OCI-LY7 (cell line): ENCODE results near the gene PRPF40B.

Source experiments
- EZH2phosphoT487 ChIP-seq: fragments of 200-600 bp; sonication (generic); IDR thresholded peaks from 2 replicates; pipeline ENCODE4 v1.6.1; 2018; ENCODE audit warnings: low read depth, borderline replicate concordance, mild to moderate bottlenecking, mixed run types, antibody characterized with exemption, low read length, moderate library complexity, mixed read lengths
- TF ChIP-seq, protein P1 (sequence below): fragments of 200-600 bp; sonication (generic); conservative IDR thresholded peaks from 2 replicates; pipeline ENCODE4 v1.5.1; 2014; ENCODE audit warnings: mild to moderate bottlenecking, antibody characterized with exemption, low read length, moderate library complexity, mixed read lengths

- TF ChIP-seq, protein P1, sequence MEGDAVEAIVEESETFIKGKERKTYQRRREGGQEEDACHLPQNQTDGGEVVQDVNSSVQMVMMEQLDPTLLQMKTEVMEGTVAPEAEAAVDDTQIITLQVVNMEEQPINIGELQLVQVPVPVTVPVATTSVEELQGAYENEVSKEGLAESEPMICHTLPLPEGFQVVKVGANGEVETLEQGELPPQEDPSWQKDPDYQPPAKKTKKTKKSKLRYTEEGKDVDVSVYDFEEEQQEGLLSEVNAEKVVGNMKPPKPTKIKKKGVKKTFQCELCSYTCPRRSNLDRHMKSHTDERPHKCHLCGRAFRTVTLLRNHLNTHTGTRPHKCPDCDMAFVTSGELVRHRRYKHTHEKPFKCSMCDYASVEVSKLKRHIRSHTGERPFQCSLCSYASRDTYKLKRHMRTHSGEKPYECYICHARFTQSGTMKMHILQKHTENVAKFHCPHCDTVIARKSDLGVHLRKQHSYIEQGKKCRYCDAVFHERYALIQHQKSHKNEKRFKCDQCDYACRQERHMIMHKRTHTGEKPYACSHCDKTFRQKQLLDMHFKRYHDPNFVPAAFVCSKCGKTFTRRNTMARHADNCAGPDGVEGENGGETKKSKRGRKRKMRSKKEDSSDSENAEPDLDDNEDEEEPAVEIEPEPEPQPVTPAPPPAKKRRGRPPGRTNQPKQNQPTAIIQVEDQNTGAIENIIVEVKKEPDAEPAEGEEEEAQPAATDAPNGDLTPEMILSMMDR = no peak
- no peak for TF ChIP-seq EZH2phosphoT487
Measured at GRCh38 chr12:49649445-49649844, 26.1 kb downstream of the PRPF40B start.
